HG03520 (cell line): ENCODE data around the gene SLAMF7.
"Not testable (repeated sequence)": the region's sequence is repeated elsewhere in the genome, so short reads cannot be mapped to it uniquely, and the experiment has no call there.

ENCODE experiments used
- ATAC-seq: cut with Tn5 transposase; IDR thresholded peaks from one replicate; pipeline ENCODE4 v1.9.1; 2021; ENCODE audit warnings: mild to moderate bottlenecking, moderate library complexity; ENCODE audit not compliant: unreplicated experiment

SLAMF7 gene

DNA sequence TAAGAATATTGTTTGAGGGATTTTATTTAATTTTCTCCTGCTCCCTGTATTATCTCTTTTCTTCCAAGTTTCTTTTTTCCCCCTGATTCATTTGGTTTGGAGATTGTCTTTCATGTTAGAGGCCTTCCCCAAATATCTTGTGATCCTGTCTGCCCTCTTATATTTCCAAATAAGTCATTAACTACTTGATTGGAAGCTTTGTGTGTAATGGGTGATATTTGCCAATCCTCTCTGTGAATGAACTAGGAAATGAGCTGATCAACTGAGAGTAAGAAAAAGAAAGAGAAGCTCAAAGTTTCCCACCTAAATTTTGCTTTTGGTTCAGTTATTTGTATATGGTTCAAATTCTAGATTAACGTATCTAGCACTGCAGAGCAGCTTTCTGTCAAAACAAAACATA lies 33.3 kb downstream of the SLAMF7 start:
- no peak for ATAC-seq

DNA sequence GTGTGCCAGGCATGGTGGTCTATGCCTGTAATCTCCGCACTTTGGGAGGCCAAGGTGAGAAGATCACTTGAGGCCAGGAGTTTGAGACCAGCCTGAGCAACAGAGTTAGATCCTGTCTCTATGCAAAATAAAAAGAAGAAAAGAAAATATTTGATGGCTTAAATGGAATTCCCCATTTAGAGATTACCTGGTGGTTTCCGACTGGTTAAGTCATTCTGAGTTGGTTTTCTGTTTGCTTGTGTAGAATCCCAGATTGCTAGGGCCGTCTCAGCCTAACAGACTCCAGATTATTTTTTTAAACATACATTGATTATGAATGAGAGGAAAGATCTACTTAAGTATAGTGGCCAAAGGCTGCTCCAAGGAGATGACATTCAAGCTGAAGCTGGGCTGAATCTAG lies 34.0 kb downstream of the SLAMF7 start:
- no peak for ATAC-seq

DNA sequence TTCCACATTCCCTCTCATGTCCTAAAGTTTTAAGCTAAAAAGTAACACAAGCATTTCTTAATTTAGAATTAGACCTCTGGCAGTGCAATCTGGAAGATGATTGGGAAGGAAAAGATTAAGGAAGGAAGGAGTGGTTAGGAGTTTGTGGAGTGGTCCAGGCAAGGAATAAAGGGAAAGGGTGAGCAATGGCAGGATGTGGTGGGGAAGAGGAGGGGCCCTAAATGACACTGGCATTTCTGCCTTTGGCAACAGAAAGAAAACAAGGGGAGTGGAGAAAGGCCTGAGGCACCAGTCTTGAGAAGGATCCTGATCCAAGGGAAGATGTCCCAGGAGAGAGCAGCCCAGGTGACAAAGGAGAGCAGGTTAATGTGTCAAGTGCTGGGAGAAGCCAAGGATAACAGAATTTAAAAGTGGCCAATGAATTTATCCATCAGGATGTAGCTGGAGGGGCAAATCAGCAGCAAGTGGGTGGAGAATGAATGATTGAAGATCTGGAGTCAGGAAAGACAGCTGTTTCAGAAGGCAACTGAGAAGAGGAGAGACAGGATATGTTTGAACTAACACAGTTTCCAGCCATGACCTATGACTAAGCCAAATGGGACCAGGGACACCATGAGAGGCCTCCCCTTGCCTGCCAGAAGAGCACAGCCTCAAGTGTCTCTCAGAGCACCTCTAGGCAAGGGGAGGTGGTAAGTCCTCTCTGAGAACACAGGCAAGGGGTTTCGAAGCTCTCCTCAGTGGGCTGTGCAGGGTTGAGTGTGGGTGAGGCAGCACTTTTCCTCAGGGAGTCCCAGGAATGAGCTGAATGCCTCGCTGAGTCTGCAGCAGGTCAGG lies 36.1 kb downstream of the SLAMF7 start:
- ATAC-seq: no peak

DNA sequence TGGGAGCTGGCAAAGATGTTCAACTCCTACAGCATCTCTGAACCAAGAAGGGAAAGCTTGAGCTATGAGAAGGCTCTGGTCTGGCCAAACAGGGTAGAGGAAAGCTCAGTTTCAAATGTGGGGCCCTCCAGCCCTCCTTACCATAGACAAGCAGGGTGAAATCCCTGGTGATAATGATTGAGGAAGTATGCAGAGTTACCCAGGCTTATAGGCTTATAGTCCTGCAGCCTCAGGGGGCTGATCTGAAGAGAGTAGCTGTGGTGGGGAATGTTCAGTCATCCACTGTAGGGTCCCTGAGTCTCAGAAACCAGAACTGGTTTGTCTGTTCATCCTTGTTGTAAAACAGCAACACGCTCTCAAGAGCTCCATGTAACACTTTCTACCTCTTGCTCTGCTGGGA lies 37.1 kb downstream of the SLAMF7 start:
- no peak for ATAC-seq

DNA sequence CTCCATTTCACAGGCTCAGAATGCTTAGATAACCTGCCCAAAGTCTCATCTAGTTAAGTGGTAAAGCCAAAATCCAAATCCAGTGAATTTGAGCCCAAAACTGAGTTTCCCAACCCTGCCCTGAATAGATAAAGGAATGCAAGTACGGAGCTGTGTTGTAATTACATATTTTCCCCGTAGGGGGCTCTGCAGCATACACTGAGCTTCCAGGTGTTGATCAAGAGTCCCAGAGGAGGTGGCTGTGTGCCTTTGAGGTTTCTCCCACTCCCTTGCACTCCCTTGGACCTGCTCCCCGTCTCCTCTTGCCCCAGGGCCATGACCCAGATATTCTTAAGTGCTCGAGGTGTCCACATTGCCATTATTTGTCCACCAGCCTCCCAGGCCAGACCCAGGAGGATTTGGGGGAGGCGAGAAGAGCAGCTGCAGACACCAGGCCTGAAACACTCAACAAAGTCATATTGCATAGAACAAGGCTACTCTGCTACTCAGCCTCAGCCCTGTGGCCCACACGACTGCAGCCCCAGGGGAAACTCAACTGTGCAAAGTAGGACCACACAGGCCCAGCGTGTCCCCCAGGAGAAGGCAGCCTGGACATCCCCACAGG lies 38.5 kb downstream of the SLAMF7 start:
- ATAC-seq: no peak

DNA sequence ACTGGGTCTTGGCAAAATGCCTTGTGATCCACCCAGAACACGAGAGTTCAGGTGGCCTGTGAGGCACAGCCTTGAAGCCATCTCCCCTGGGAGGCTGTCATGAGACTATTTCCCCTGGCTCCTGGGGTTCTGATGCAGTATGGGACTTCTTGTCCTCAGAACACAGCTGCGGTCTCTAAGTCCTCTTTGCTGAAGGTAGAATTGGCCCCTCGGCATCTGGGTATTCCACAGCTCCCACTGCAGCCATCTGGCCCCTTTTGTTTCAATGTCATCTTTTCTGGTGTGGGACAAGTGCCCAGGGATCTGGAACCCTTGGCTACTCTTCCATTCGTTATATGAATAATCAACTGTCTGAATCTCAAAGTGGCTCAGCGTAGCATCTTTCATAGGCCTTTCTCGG lies 39.9 kb downstream of the SLAMF7 start:
- ATAC-seq: no peak

DNA sequence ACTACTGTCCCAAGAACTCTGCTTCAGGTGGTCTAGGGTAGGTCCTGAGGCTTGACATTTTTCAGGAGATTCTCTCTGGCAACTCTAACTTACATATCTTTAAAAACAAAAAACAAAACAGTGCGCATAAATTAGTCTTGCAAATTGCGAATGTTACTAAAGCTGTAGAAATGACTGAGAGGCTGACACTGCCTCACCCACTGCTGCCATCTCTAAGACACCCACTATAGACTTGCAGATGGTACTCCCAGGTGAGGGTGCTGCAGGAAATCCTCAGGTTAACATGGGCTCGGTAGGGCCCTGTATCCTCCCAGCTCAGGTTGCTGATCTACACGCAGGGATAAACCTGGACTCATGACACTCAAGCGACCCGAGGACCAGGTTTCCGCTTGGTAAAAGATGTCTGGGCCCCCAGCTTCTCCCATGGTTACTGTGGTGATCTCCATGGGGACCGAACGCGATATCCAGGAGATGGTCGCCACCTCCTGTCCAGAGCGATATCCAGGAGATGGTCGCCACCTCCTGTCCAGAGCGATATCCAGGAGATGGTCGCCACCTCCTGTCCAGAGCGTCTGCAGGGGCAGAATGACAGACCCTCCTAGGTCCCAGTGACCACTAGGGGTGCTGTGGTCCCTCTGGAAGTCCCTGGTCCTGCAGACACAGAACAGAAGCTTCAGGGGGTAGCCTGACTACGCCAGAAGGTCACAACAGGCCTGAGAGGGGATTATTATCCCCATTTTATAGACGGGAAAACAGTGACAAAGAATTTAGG lies 40.8 kb downstream of the SLAMF7 start:
- no peak for ATAC-seq

DNA sequence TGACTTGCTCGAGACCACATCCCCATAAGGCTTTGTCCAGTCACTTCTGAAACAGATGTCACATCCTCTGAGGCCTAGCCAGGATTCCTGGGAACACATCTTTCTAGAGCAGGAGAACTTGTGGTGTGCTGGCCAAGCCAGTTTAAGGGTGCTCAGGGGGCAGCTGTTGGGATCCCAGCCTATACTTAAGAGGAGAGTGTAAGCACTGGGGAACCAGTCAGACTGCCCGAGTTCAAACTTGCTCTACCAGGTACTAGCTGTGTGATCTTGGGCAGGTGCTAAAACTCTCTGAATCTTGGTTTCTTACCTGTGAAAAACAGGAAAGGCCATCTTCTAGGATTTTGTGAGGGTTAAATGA lies 41.3 kb downstream of the SLAMF7 start:
- ATAC-seq: no peak

DNA sequence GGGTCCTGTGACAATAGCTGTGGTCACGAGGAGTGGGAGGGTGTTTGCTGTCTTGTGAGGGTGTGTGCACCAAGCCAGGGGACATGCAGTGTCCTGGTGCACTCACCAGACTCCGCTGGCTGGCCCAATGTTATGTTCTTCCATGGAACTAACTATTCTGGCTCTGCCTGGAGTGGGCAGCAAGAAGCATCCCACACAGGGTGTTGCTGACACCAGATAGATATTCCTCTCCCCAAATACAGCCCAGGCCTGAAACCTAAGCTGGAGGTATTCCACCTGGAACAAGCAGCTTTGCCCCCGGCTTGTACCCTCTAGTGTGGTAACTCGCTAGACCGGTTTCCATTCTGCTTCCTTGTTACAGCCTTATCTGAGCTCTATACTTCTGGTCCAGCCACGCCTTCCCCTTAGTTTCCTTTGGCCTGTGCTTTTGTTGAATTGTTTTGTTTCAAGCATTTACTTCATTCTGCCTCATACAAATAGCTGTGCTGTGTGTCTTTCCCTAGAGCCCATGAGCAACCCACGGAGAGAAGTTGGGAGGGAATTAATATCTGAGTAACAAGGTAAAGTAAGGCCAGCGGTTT lies 42.2 kb downstream of the SLAMF7 start:
- no peak for ATAC-seq

DNA sequence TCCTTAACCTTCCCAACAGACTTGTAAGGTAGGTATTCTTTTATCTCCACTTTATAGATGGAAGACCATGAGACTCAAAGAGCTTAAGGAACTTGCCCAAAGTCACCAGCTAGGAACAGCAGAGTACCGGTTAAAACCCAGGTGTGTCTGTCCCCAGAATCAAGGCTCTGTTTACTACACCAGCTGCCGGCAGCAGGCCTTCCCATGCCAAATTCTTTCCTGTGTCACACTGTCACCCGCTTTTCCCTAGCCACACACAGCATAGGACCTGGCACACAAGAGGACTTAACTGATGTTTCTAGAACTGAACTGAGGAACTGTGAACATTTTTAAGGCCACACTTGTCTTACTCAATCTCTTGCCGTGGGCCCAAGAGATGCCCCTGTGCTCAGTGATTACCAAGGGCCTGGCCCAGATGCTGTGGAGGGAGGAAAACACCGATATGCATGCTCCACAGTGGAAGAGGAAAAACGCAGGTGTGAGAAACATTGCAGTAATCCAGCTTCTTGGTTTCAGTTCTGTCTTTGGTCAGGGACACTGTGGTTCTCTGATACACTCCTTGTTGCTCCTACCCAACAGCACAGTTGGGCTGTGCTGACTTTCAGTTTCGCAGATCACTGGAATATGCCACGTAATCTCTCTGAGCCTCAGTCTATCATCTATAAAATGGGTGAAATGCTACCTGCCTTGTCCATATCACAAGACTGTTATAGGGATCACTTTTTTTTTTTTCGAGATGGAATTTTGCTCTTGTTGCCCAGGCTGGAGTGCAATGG lies 43.1 kb downstream of the SLAMF7 start:
- ATAC-seq: peak; percentile 86

DNA sequence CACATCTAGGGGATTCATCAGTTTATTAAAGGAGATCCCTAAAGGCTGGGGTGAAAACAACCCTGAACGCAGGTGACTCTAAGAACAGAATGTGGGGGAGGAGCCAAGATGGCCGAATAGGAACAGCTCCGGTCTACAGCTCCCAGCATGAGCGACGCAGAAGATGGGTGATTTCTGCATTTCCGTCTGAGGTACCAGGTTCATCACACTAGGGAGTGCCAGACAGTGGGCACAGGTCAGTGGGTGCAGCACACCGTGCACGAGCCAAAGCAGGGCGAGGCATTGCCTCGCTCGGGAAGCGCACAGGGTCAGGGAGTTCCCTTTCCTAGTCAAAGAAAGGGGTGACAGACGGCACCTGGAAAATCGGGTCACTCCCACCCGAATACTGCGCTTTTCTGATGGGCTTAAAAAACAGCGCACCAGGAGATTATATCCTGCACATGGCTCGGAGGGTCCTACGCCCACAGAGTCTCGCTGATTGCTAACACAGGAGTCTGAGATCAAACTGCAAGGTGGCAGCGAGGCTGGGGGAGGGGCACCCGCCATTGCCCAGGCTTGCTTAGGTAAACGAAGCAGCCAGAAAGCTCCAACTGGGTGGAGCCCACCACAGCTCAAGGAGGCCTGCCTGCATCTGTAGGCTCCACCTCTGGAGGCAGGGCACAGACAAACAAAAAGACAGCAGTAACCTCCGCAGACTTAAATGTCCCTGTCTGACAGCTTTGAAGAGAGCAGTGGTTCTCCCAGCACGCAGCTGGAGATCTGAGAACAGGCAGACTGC lies 44.1 kb downstream of the SLAMF7 start:
- ATAC-seq: not testable (repeated sequence)

DNA sequence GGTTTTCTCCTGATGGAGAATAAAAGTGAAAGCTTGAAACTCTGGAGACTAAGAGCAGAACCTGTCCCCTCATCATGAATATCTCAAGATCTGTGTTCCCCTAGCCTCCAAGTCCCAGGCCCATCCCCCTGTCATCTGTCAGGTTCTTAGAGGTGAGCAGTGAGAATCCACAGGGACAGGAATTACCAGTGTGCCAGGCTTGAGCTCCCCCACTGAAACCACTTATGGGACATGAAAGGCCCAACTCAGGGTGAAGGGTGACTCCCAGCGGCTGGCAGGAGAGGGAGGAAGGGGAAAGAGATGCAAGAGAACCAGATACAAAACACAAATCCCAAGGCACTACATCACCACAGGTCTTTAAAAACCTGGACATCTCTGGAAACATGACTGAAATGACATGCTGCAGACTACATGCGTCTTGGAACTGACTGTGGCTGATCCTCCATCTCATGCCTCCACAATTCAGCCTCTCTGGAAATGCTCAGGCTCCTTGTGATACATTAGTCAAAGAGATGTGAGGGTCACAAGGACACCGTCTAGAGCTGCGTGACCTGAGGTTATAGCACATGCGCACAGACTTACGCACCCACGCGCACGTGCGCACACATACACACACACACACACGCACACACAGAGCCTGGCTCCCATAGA lies 50.1 kb downstream of the SLAMF7 start:
- no peak for ATAC-seq

DNA sequence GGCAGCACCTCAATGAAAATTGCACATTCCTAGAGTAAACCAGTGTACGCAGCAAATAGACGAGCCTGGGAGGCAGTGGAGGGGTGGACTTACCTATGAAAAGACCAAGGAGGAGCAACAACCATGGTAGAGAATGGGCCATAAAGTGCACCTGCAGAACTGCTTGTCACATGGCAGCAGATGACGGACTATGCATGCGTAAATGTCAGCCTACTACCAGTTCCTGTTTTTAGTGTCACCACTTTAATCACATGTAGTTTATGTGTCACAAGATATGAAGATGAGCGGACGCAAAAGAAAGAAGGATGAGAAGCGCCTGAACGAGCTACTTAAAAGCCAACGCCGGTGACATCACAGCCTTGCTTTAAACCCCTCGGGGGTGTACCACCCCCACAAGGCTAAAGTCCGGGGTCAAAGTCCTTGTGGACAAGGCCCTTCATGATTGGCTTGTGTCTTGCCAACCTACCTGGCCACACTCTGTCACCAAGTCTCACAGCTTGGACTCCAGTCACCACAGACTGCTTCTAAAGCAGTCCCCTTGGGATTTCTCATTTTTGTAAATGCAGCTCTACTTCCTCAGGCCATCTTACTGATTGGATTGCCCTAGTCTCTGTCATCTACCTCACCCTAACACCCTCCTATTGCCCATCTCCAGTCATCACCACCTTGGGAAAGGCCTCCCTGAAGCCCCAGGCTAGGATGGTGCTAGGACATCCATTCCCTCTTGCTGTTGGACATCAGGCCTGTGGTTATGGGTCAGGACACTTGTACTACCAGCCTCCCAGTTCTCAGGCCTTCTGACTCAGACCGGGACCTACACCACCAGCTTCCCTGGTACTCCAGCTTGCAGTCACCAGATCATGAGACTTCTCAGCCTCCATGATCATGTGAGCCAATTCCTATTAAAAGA lies 50.9 kb downstream of the SLAMF7 start:
- ATAC-seq: peak; percentile 80

DNA sequence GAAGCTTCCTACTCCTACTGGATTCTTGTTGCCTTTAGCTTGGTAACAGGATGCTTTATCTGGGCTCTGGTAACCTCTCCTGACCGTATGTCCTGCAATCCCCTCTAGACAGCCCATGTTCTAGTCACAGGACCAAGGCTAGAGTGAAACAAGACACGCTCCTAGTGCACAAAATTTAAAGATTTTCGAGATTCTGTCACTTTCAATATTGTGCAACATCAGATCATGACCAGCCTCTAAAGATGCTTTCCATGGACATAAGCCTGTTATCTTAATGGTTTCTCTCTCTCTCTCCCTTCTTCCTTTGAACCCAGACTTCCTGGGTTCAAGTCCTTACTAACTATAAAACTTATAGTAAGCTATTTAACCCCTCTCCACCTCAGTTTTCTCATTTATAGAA lies 55.3 kb downstream of the SLAMF7 start:
- ATAC-seq: no peak

DNA sequence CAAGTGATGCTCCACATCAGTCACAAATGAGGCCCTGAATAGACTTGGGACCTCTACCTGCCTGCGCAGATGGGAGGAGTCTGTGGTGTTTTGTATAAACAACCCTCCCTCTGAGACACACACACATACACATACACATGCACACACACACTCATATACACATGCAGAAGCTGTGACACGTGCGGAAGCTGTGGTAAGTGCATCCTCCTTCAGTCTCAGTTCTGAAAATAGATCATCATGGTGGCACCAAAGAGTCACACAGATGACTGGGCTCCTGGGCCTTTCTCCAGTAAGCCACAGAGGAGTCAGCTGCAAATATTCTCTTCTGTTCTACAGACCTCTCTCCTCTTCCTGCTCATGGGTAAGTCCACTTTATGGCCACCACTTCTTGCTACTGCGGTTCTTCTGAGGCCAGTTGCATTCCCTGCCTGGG lies 56.9 kb downstream of the SLAMF7 start, which contains the start of gene LY9:
LY9 (plus strand) TSS at position 224 of the 433 bp plus-strand sequence; CDS start at position 238, 14 bp downstream.
- peak; percentile 71 for ATAC-seq

DNA sequence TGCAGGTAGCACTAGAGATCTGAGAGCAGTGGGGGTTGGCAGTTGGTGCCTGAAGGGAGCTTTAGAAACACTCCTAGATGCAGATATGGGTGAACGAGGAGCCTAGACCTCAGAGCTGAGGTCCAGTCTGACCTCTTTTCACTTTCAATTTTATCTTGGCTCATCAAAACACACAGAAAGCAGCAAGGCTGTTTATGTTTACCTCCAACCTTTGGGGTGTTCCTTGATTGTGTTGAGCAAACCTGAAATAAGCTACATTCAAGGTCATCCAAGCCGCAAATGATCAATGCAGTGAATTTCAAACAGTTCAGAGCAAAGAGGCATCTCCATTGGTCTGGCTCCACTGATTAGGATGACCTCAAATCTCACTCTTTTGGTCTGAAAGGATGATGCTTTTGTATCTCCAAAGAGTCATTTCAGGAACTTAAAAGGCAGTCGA lies 58.2 kb downstream of the SLAMF7 start:
- ATAC-seq: no peak

DNA sequence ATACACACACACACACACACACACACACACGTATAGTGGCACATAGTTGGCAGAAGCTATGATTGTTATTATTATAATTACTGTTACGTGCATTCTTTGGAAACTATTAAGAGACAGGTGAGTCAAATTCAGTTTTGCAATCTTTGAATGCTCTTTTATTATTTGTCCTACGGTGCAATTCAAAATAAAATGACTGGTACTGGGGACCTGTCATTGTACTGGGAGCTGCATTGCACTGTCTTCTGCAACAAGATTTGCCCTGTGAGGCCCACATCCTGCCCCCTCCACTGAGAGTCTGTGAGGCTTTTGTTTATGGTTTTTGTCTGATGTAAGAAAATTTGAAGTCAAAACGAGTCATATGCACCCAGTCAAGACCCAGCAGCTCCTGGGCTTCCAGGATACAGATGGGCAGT lies 58.8 kb downstream of the SLAMF7 start:
- ATAC-seq: no peak

DNA sequence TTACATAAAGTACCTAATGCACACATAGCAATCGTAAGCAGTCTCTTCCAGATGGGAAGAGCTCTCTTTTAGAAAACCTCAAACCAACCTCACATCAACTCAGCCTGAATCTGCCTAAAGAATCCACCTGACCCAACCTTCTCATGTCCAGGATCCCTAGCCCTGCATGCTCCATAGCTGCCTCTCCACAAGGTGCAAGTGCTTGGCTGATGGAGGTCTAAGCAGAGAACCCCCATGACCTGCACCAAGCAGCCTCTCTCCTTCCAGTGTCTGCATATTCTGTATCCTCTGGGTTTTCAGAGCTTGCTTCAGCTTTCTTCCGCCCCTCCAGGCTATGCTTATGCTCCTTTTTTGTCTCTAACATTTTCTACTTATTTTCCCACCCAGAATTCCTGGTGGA lies 59.4 kb downstream of the SLAMF7 start:
- ATAC-seq: no peak
